HL-60 (cell line): Measurements from ENCODE around the gene KNL1.

Experiments used
- DNase-seq, 2 experiments: peaks; one replicate each; pipeline ENCODE4 v3.0.0-alpha.2; 2010 to 2020; ENCODE audit warnings: low read depth in 1 of 2, low spot score in 1 of 2
- H3K27ac ChIP-seq: fragments of 250-450 bp; sonication (Bioruptor Pico); replicated peaks from 2 replicates; pipeline ENCODE4 v1.5.1; 2020; ENCODE audit warnings: mild to moderate bottlenecking, moderate library complexity
- H3K27me3 ChIP-seq: fragments of 250-450 bp; sonication (Bioruptor Pico); 2 replicates; pipeline ENCODE4 v1.5.1; 2021; ENCODE audit warnings: mild to moderate bottlenecking, moderate library complexity; ENCODE audit not compliant: insufficient read depth, poor library complexity, severe bottlenecking
- H3K4me3 ChIP-seq: replicated peaks from 2 replicates; pipeline ENCODE4 v1.5.1; 2011; ENCODE audit warnings: mild to moderate bottlenecking, control low read depth, low read length; ENCODE audit not compliant: insufficient read depth
- CTCF ChIP-seq: IDR thresholded peaks from one replicate; pipeline ENCODE4 v1.5.1; 2011; ENCODE audit warnings: low read length, control low read depth, inconsistent platforms; ENCODE audit not compliant: insufficient read depth
- GABPA ChIP-seq: IDR thresholded peaks from 2 replicates; pipeline ENCODE4 v1.6.1; 2012; ENCODE audit warnings: low read depth
- POLR2AphosphoS5 ChIP-seq: IDR thresholded peaks from 2 replicates; pipeline ENCODE4 v1.6.1; 2012; ENCODE audit warnings: low read depth
- REST ChIP-seq: IDR thresholded peaks from 2 replicates; pipeline ENCODE4 v1.6.1; 2012; ENCODE audit warnings: low read depth; ENCODE audit not compliant: insufficient replicate concordance
- SPI1 ChIP-seq: IDR thresholded peaks from 2 replicates; pipeline ENCODE4 v1.6.1; 2012; ENCODE audit warnings: low read depth, mild to moderate bottlenecking, borderline replicate concordance

KNL1 gene

GRCh38 chr15:40597024-40597423 is 3.0 kb downstream of the KNL1 start:
- no peak overlapping the region for H3K4me3 ChIP-seq

GRCh38 chr15:40598126-40598525 is 4.1 kb downstream of the KNL1 start:
- TF ChIP-seq SPI1 (no peak), POLR2AphosphoS5 (no peak), CTCF (no peak), GABPA (no peak), REST (no peak)
- no peak overlapping the region for H3K4me3 ChIP-seq
- no peak overlapping the region for H3K27ac ChIP-seq
- H3K27me3 ChIP-seq = no peaks in the 10 kb centered on the region
- no peak for DNase-seq

More at GRCh38 chr15:40597024-40597423, 3.0 kb downstream of the KNL1 start:
- TF ChIP-seq REST = no peak
- no peak for TF ChIP-seq SPI1
- no peak for TF ChIP-seq POLR2AphosphoS5
- no peak for TF ChIP-seq CTCF
- no peak for TF ChIP-seq GABPA
- H3K27ac ChIP-seq = no peak overlapping the region
- H3K27me3 ChIP-seq = no peaks in the 10 kb centered on the region
- DNase-seq = no peak

GRCh38 chr15:40598672-40599071 is 4.6 kb downstream of the KNL1 start:
- no peak overlapping the region for H3K4me3 ChIP-seq
- DNase-seq = no peak
- H3K27me3 ChIP-seq = no peaks in the 10 kb centered on the region
- TF ChIP-seq SPI1 (no peak), REST (no peak), GABPA (no peak)
- no peak overlapping the region for H3K27ac ChIP-seq

GRCh38 chr15:40600956-40601355 is 6.9 kb downstream of the KNL1 start:
- no peak for DNase-seq
- no peak overlapping the region for H3K4me3 ChIP-seq
- no peak overlapping the region for H3K27ac ChIP-seq
- TF ChIP-seq SPI1 (no peak), POLR2AphosphoS5 (no peak), GABPA (no peak), REST (no peak), CTCF (no peak)
- no peaks in the 10 kb centered on the region for H3K27me3 ChIP-seq
